Measurements from ENCODE around the gene ILDR2.

- TF ChIP-seq CTCF (IDR thresholded peaks at IDR 0.05) (no peak), POLR2A (IDR thresholded peaks at IDR 0.05) (no peak), POLR2AphosphoS5 (IDR thresholded peaks at IDR 0.05) (no peak), EP300 (IDR thresholded peaks at IDR 0.05; ENCODE audit: low read depth) (no peak)
These were observed 27.0 kb upstream of the ILDR2 start for GRCh38 chr1:167002354-167002753.

All from transverse colon (tissue), 4 donors.